Right lobe of liver (tissue), 6 donors: ENCODE data around the gene PAK1. TPM values are rescaled to one million over a fixed set of nuclear protein-coding genes. Genes with fewer than 3 reads are reported as not detected.

ENCODE experiments used
- ATAC-seq, 4 donors: fragments of 200-7000 bp; cut with Tn5 transposase; one replicate each; pipeline ENCODE4 v1.9.1; 2020; ENCODE audit warnings: mild to moderate bottlenecking in 4 of 4, moderate library complexity in 4 of 4
- DNase-seq, 3 donors: peaks; one replicate each; pipeline ENCODE4 v3.0.0-alpha.2; 2020
- H3K27ac ChIP-seq, 3 donors: fragments of 200-600 bp; one replicate each; pipeline ENCODE4 v1.8.0; 2022
- H3K27me3 ChIP-seq, 2 donors: fragments of 200-600 bp; one replicate each; pipeline ENCODE4 v1.8.0; 2022
- H3K36me3 ChIP-seq, 4 donors: fragments of 200-600 bp; sonication (generic) in 1 of 4; one replicate each; pipeline versions ENCODE4 v1.5.1 to v1.8.0; 2017 to 2022; ENCODE audit warnings: control low read depth in 1 of 4
- H3K4me1 ChIP-seq, 4 donors: fragments of 200-600 bp; sonication (generic) in 1 of 4; one replicate each; pipeline versions ENCODE4 v1.5.1 to v1.8.0; 2017 to 2022; ENCODE audit warnings: control low read depth in 1 of 4
- H3K4me3 ChIP-seq, 3 donors: fragments of 200-600 bp; one replicate each; pipeline ENCODE4 v1.8.0; 2022
- H3K9me3 ChIP-seq, 4 donors: fragments of 200-600 bp; sonication (generic) in 1 of 4; one replicate each; pipeline versions ENCODE4 v1.5.1 to v1.8.0; 2017 to 2022; ENCODE audit warnings: control low read depth in 1 of 4
- POLR2A ChIP-seq: fragments of 450-650 bp; IDR thresholded peaks from one replicate; pipeline ENCODE4 v1.6.1; 2017; ENCODE audit warnings: antibody characterized with exemption, mild to moderate bottlenecking
- WGBS: methylation state at CpG from one replicate; pipeline ENCODE4 v1.1.6; 2018; ENCODE audit warnings: low coverage, low lambda C conversion rate; ENCODE audit not compliant: insufficient coverage; ENCODE audit errors: missing lambda C conversion rate; 5-methylcytosine and 5-hydroxymethylcytosine counted together
- intact Hi-C, 2 donors: fragments of 100-400 bp; cut with DNase I; formaldehyde crosslinking; loops; one replicate each; pipeline versions ENCODE4 v1.11.2 to v1.14.1; 2022
- total RNA-seq, 6 experiments: library from RNA; depleted of rRNA in 2 of 6; stranded (reverse); fragments of >200 nt in 2 of 6; fragmentation: NEBNext Ultra II Directional in 3 of 6; extraction: Animal tissue kit (Norgen Biotek cat#: 25700) in 3 of 6; gene quantifications; one replicate each; pipeline versions ENCODE4 v1.1.0 to v1.2.4, GENCODE V29; 2016 to 2023
- TF ChIP-seq, protein P1 (sequence below), 4 donors: fragments of 200-600 bp in 3 of 4; fragments of 450-650 bp in 1 of 4; IDR thresholded peaks; one replicate each; pipeline versions ENCODE4 v1.5.1 to v1.8.0; 2016 to 2022; ENCODE audit warnings: antibody characterized with exemption in 4 of 4, mild to moderate bottlenecking in 2 of 4
- donor health status: DM: no; HTN: yes; CAD: no.
- donor health status: DM: no; HTN: no; CAD: no.
- donor health status: DM: no; HTN: no; CAD: no.
- donor health status: DM: no; HTN: yes; CAD: no.
- donor health status: DM: no; HTN: yes; CAD: no.

Gene PAK1
- total RNA-seq, 6 experiments from 2014 or later, result 7.3 to 14.5 (median 9.3) TPM

GRCh38 chr11:77454867-77455655 is 18.8 kb downstream of the PAK1 start:
- no peaks in the 10 kb centered on the region for H3K9me3 ChIP-seq
- ATAC-seq, result no peak
- H3K4me1 ChIP-seq, result peaks cover 0 to 12% (median 0%) of the 10 kb centered on the region in 4 donors
- H3K36me3 ChIP-seq, result no peaks in the 10 kb centered on the region
- H3K27me3 ChIP-seq, result no peaks in the 10 kb centered on the region
- H3K4me3 ChIP-seq, result no peak overlapping the region
- H3K27ac ChIP-seq, result no peak overlapping the region
- no peak for DNase-seq
- intact Hi-C loops, result no loop called here
- WGBS, result 73% methylated on average over 3 of the region's 4 CpGs
- TF ChIP-seq, protein P1, sequence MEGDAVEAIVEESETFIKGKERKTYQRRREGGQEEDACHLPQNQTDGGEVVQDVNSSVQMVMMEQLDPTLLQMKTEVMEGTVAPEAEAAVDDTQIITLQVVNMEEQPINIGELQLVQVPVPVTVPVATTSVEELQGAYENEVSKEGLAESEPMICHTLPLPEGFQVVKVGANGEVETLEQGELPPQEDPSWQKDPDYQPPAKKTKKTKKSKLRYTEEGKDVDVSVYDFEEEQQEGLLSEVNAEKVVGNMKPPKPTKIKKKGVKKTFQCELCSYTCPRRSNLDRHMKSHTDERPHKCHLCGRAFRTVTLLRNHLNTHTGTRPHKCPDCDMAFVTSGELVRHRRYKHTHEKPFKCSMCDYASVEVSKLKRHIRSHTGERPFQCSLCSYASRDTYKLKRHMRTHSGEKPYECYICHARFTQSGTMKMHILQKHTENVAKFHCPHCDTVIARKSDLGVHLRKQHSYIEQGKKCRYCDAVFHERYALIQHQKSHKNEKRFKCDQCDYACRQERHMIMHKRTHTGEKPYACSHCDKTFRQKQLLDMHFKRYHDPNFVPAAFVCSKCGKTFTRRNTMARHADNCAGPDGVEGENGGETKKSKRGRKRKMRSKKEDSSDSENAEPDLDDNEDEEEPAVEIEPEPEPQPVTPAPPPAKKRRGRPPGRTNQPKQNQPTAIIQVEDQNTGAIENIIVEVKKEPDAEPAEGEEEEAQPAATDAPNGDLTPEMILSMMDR (IDR thresholded peaks at IDR 0.05), result no peak
- no peak for TF ChIP-seq POLR2A

GRCh38 chr11:77450227-77450626 is 23.7 kb downstream of the PAK1 start:
- H3K36me3 ChIP-seq, result no peaks in the 10 kb centered on the region
- ATAC-seq (no peak), DNase-seq (no peak)
- intact Hi-C loops, result no loop called here
- WGBS, result 78% methylated on average over 1 of the region's 1 CpG
- TF ChIP-seq, protein P1 (IDR thresholded peaks at IDR 0.05), result no peak
- TF ChIP-seq POLR2A, result no peak
- H3K27ac ChIP-seq, result no peak overlapping the region
- no peaks in the 10 kb centered on the region for H3K4me1 ChIP-seq
- no peaks in the 10 kb centered on the region for H3K9me3 ChIP-seq
- H3K27me3 ChIP-seq, result no peaks in the 10 kb centered on the region
- H3K4me3 ChIP-seq, result no peak overlapping the region

DNA sequence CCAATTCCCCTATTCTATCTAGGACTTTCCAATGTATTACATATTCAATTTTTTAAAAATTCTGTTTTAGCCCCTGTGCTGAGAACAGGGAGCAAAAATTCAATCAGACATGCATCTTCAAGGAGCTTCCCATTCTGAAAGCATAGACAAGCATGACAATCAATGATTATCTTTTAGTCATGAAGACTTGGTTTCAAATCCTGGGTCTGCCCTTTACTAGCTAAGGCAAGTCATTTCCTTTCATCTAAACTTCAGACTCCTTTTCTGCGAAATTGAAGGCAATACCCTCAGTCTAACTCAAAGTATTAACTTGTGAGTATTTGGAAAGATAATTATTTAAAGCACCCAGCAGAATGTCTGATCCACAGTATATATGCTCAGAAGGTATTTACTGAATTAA is 24.1 kb downstream of the PAK1 start:
- 100% methylated on average over 1 of the region's 1 CpG for WGBS
- no peaks in the 10 kb centered on the region for H3K27me3 ChIP-seq
- no peaks in the 10 kb centered on the region for H3K9me3 ChIP-seq
- H3K27ac ChIP-seq, result no peak overlapping the region
- H3K4me1 ChIP-seq, result no peaks in the 10 kb centered on the region
- TF ChIP-seq, protein P1 (IDR thresholded peaks at IDR 0.05), result no peak
- no peak for TF ChIP-seq POLR2A
- H3K36me3 ChIP-seq, result no peaks in the 10 kb centered on the region
- DNase-seq, result no peak
- H3K4me3 ChIP-seq, result no peak overlapping the region
- intact Hi-C loops, result no loop called here
- no peak for ATAC-seq

- no peaks in the 10 kb centered on the region for H3K4me1 ChIP-seq
- no peaks in the 10 kb centered on the region for H3K27me3 ChIP-seq
- 47% methylated on average over 5 of the region's 5 CpGs for WGBS
- intact Hi-C loops, result no loop called here
- H3K4me3 ChIP-seq, result no peak overlapping the region
- DNase-seq (no peak), ATAC-seq (peak in 3 of 4 donors; percentile 29 to 52 (median 42))
- H3K36me3 ChIP-seq, result no peaks in the 10 kb centered on the region
- TF ChIP-seq POLR2A, result no peak
- TF ChIP-seq, protein P1 (IDR thresholded peaks at IDR 0.05), result no peak
- no peak overlapping the region for H3K27ac ChIP-seq
- H3K9me3 ChIP-seq, result no peaks in the 10 kb centered on the region
Observed at GRCh38 chr11:77449060-77449521, 24.8 kb downstream of the PAK1 start.
